EL (cell line): Measurements from ENCODE around the gene COPS9.

Experiments
- DNase-seq: peaks from one replicate; pipeline ENCODE4 v3.0.0-alpha.2; 2016

COPS9 gene

GRCh38 chr2:240105982-240106381 lies 30.1 kb downstream of the COPS9 start:
- no peak for DNase-seq

- DNase-seq = no peak
These were observed 33.0 kb downstream of the COPS9 start for GRCh38 chr2:240103136-240103535.

- DNase-seq = no peak
These were observed 37.8 kb downstream of the COPS9 start for GRCh38 chr2:240098349-240098748.

- DNase-seq = no peak
These were observed 40.3 kb downstream of the COPS9 start for GRCh38 chr2:240095556-240096523.

- no peak for DNase-seq
These were observed 46.8 kb downstream of the COPS9 start for GRCh38 chr2:240089306-240089705.

GRCh38 chr2:240086563-240086962 lies 49.5 kb downstream of the COPS9 start:
- DNase-seq = no peak
